ENCODE data around the gene LFNG.

Gene LFNG

DNA sequence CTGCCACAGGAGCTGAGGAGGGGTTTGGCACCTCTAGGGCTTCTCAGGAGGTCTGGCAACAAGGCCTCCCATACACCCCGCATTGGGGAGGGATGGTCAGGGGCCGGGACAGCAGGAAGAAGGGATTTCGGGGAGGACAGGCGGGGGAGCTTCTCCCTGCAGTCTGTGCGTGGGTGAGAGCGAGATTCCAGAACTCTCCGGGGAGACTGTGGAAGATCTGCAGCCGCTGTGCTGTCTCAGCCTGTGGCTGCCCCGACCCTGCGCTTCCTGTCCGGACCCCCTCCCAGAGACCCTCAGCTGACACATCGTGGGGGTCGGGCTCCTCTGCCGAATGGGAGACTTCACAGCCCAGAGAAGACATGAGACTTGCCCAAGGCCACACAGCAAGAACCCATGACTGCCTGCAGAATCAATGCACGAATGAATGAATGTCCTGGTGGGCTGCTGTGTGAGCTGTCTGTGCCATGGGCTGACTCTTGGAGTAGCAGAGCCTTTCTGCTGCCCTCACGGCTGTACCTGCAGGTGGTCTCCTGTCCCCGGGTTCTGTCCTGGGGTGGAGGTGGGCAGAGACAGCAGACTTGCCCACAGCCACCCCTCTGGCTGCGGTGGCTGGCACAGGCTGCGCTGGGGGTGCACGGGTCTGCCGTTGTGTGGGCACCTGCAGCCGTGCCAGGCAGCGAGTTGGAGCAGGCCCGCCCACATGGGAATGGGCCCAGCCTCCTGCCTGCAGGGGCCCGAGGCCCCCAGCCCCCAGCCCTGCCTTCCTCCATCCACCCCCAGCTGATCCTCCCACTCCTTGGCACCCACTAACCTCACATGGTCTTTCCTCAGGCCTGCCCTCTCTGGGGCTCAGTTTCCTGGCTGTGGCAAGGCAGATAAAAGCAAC, 16.3 kb upstream of the LFNG start:
- no CpG with 5 or more reads among the region's 25 CpGs for WGBS (ENCODE audit: extremely low coverage, insufficient coverage, low lambda C conversion rate)

DNA sequence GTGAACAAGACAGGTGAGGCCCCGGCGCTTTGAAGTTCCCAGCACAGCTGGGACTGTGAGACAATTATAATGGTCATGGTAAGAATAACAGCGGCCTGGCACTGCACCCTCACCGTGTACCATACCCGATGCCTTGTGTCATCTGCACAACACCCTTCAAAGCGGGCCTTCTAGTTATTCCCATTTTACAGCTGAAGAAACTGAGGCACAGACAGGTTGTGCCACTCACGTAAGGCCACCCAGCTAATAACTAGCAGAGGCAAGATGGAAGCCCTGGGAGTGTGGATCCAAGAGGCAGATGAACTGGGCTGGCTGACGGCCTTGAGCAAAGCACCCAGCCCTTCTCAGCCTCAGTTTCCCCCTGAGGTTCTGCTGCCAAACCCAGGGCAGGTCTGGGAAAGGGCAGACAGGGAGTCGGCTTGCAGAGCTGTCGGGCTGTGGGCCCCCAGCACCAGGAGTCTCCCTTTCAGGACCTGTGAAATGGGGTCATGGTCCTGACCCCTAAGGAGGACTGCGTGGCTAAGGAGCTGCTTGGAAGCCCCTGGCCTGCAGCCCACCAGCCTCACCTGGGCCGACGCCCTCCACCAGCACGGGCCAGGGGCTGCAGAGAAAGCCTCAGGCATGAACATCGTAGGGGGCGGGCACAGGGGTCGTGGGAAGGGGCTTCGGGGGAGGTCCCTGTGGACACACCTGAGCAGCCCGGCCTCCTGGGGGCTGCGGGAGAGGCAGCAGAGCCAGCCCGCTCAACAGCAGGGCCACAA, 15.3 kb upstream of the LFNG start:
- no peak overlapping the region for H2BK120ac ChIP-seq (ENCODE audit: low read depth, low read length)
- no peak overlapping the region for H3K4ac ChIP-seq (ENCODE audit: low read depth, low read length)
- H3K4me2 ChIP-seq (ENCODE audit: low read length): no peak overlapping the region
- H3K79me2 ChIP-seq (ENCODE audit: control insufficient read depth, insufficient read depth, low read length): no peaks in the 10 kb centered on the region
- H3K27ac ChIP-seq (ENCODE audit: low read depth, low read length): no peak overlapping the region
- no peaks in the 10 kb centered on the region for H3K4me1 ChIP-seq (ENCODE audit: control insufficient read depth, low read depth, low read length)
- DNase-seq: no peak
- H2BK5ac ChIP-seq (ENCODE audit: low read length): no peak overlapping the region
- no peak overlapping the region for H3K56ac ChIP-seq (ENCODE audit: low read length)
- H4K8ac ChIP-seq (ENCODE audit: low read depth, low read length): no peak overlapping the region
- H3K9ac ChIP-seq (ENCODE audit: low read length): no peak overlapping the region
- no peaks in the 10 kb centered on the region for H3K36me3 ChIP-seq (ENCODE audit: control insufficient read depth, insufficient read depth, low read length)
- H2AK5ac ChIP-seq (ENCODE audit: low read length): no peak overlapping the region
- H3K4me3 ChIP-seq (ENCODE audit: low read length): no peak overlapping the region
- H4K5ac ChIP-seq (ENCODE audit: low read length): no peak overlapping the region
- no peak overlapping the region for H3K18ac ChIP-seq (ENCODE audit: low read length)
- no peak overlapping the region for H3K23ac ChIP-seq (ENCODE audit: low read length)
- no peak overlapping the region for H2BK15ac ChIP-seq (replicated peaks; ENCODE audit: low read depth)
- no peaks in the 10 kb centered on the region for H3K79me1 ChIP-seq (ENCODE audit: low read length)
- no CpG with 5 or more reads among the region's 21 CpGs for WGBS (ENCODE audit: extremely low coverage, insufficient coverage, low lambda C conversion rate)
- no peaks in the 10 kb centered on the region for H3K27me3 ChIP-seq (ENCODE audit: insufficient read depth, low read length, poor library complexity)

More for the DNA sequence above, 16.3 kb upstream of the LFNG start:
- no peaks in the 10 kb centered on the region for H3K36me3 ChIP-seq (ENCODE audit: control insufficient read depth, insufficient read depth, low read length)
- H3K27me3 ChIP-seq (ENCODE audit: insufficient read depth, low read length, poor library complexity): no peaks in the 10 kb centered on the region
- H3K56ac ChIP-seq (ENCODE audit: low read length): no peak overlapping the region
- no peak overlapping the region for H3K4me2 ChIP-seq (ENCODE audit: low read length)
- no peak overlapping the region for H4K5ac ChIP-seq (ENCODE audit: low read length)
- H3K9ac ChIP-seq (ENCODE audit: low read length): no peak overlapping the region
- H3K27ac ChIP-seq (ENCODE audit: low read depth, low read length): no peak overlapping the region
- no peaks in the 10 kb centered on the region for H3K79me2 ChIP-seq (ENCODE audit: control insufficient read depth, insufficient read depth, low read length)
- no peak overlapping the region for H2BK5ac ChIP-seq (ENCODE audit: low read length)
- no peak overlapping the region for H4K8ac ChIP-seq (ENCODE audit: low read depth, low read length)
- no peaks in the 10 kb centered on the region for H3K79me1 ChIP-seq (ENCODE audit: low read length)
- H3K4me1 ChIP-seq (ENCODE audit: control insufficient read depth, low read depth, low read length): no peaks in the 10 kb centered on the region
- no peak overlapping the region for H3K4ac ChIP-seq (ENCODE audit: low read depth, low read length)
- no peak for DNase-seq
- no peak overlapping the region for H3K23ac ChIP-seq (ENCODE audit: low read length)
- no peak overlapping the region for H3K4me3 ChIP-seq (ENCODE audit: low read length)
- no peak overlapping the region for H2BK15ac ChIP-seq (replicated peaks; ENCODE audit: low read depth)
- no peak overlapping the region for H3K18ac ChIP-seq (ENCODE audit: low read length)
- H2AK5ac ChIP-seq (ENCODE audit: low read length): no peak overlapping the region
- no peak overlapping the region for H2BK120ac ChIP-seq (ENCODE audit: low read depth, low read length)

DNA sequence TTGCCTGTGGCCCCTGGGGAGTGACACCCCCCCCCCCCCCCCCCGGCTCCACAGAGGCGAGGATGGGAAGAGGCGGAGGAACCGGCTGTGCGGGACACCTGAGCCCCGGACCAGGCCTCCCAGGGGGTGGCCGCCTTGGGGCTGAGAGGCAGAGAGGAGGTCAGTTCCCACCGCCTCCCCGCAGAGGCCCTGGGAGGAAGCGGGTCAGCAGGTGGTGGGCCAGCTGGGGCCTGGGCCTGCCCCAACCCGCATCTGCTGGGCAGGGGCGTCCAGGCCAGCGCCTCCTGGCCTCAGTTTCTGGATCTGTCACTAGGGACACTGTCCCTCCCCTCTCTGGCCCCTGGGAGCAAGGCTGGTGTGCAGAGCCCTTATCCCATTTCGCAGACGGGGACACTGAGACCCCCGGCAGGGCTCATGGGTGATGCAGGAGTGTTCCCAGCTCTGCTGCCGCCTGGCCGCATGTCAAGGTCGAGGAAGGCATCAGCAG, 14.6 kb upstream of the LFNG start:
- H2BK15ac ChIP-seq (replicated peaks; ENCODE audit: low read depth): no peak overlapping the region

DNA sequence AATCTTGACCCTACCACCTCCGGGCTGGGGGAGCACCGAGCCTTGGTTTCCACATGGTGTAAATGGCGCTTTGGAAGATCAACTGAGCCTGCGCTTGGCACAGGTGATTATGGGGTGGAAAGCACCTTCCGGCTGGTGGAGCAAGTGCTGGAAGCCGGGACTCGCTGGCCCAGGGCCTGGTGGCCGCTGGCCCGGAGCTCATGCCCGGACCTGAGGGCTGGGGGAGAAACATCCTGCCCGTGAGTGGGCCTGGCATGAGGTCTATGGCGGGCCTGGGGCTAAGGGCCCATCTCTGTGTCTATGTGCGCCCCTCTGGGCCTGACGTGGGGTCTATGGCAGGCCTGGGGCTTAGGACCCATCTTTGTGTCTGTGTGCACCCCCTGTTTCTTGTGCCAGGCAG, 14.2 kb upstream of the LFNG start:
- Histone ChIP-seq H3K4me2 (ENCODE audit: low read length) (no peak overlapping the region), H2AK5ac (ENCODE audit: low read length) (no peak overlapping the region), H3K4me1 (ENCODE audit: control insufficient read depth, low read depth, low read length) (no peaks in the 10 kb centered on the region), H2BK15ac (replicated peaks; ENCODE audit: low read depth) (no peak overlapping the region), H2BK5ac (ENCODE audit: low read length) (no peak overlapping the region), H3K18ac (ENCODE audit: low read length) (no peak overlapping the region), H3K9ac (ENCODE audit: low read length) (no peak overlapping the region), H3K4ac (ENCODE audit: low read depth, low read length) (no peak overlapping the region), H2BK120ac (ENCODE audit: low read depth, low read length) (no peak overlapping the region), H3K79me2 (ENCODE audit: control insufficient read depth, insufficient read depth, low read length) (no peaks in the 10 kb centered on the region), H3K23ac (ENCODE audit: low read length) (no peak overlapping the region), H3K4me3 (ENCODE audit: low read length) (no peak overlapping the region), H3K27me3 (ENCODE audit: insufficient read depth, low read length, poor library complexity) (no peaks in the 10 kb centered on the region), H3K27ac (ENCODE audit: low read depth, low read length) (no peak overlapping the region), H4K5ac (ENCODE audit: low read length) (no peak overlapping the region), H3K56ac (ENCODE audit: low read length) (no peak overlapping the region), H3K79me1 (ENCODE audit: low read length) (no peaks in the 10 kb centered on the region), H4K8ac (ENCODE audit: low read depth, low read length) (no peak overlapping the region), H3K36me3 (ENCODE audit: control insufficient read depth, insufficient read depth, low read length) (no peaks in the 10 kb centered on the region)
- no CpG with 5 or more reads among the region's 14 CpGs for WGBS (ENCODE audit: extremely low coverage, insufficient coverage, low lambda C conversion rate)
- no peak for DNase-seq

More for the DNA sequence above, 14.6 kb upstream of the LFNG start:
- H4K5ac ChIP-seq (ENCODE audit: low read length): no peak overlapping the region
- H2BK5ac ChIP-seq (ENCODE audit: low read length): no peak overlapping the region
- H4K8ac ChIP-seq (ENCODE audit: low read depth, low read length): no peak overlapping the region
- no peaks in the 10 kb centered on the region for H3K79me1 ChIP-seq (ENCODE audit: low read length)
- H3K9ac ChIP-seq (ENCODE audit: low read length): no peak overlapping the region
- no peak overlapping the region for H3K4ac ChIP-seq (ENCODE audit: low read depth, low read length)
- no peaks in the 10 kb centered on the region for H3K4me1 ChIP-seq (ENCODE audit: control insufficient read depth, low read depth, low read length)
- H2BK120ac ChIP-seq (ENCODE audit: low read depth, low read length): no peak overlapping the region
- no peak for DNase-seq
- no peak overlapping the region for H3K27ac ChIP-seq (ENCODE audit: low read depth, low read length)
- H3K4me2 ChIP-seq (ENCODE audit: low read length): no peak overlapping the region
- no peaks in the 10 kb centered on the region for H3K27me3 ChIP-seq (ENCODE audit: insufficient read depth, low read length, poor library complexity)
- H3K18ac ChIP-seq (ENCODE audit: low read length): no peak overlapping the region
- H3K36me3 ChIP-seq (ENCODE audit: control insufficient read depth, insufficient read depth, low read length): no peaks in the 10 kb centered on the region
- WGBS (ENCODE audit: extremely low coverage, insufficient coverage, low lambda C conversion rate): no CpG with 5 or more reads among the region's 19 CpGs
- H2AK5ac ChIP-seq (ENCODE audit: low read length): no peak overlapping the region
- H3K56ac ChIP-seq (ENCODE audit: low read length): no peak overlapping the region
- no peak overlapping the region for H3K4me3 ChIP-seq (ENCODE audit: low read length)
- no peak overlapping the region for H3K23ac ChIP-seq (ENCODE audit: low read length)
- no peaks in the 10 kb centered on the region for H3K79me2 ChIP-seq (ENCODE audit: control insufficient read depth, insufficient read depth, low read length)

DNA sequence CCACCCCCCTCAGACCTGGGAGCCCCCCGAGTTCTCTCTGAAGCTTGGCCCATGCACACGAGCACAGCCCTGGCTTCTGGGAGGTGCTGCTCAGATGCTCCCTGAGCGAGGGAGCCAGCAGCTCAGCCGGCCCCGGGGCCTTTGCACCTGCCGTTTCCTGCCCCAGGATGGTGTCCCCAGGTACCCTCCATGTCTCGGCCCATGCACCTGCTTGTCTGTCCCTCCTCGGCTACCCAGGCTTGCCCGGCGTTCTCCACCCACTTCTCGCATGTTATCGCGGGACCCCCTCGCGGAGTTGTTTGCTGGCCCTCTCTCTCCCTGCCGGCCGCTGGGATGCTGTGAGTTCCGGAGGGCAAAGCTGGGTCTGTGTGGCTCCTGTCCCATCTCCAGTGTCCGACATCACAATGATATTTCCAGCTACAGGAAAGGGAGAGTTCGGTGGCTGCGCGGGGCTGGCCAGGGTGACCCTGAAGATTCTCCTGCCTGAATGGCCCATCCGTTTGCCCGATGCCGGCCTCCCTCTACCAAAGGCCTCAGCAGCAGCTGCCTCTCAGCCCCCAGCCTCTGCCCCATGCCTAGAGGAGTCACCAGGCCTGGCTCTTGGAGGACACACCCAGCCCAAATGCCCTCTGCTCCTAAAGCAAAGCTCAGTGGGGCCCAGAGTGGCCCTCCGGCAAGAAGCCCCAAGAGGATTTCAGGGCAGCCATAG, 12.2 kb upstream of the LFNG start:
- H3K4me1 ChIP-seq (ENCODE audit: control insufficient read depth, low read depth, low read length): no peaks in the 10 kb centered on the region
- H2BK5ac ChIP-seq (ENCODE audit: low read length): no peak overlapping the region
- H4K8ac ChIP-seq (ENCODE audit: low read depth, low read length): no peak overlapping the region
- H3K79me1 ChIP-seq (ENCODE audit: low read length): no peaks in the 10 kb centered on the region
- H3K56ac ChIP-seq (ENCODE audit: low read length): no peak overlapping the region
- no peak overlapping the region for H3K23ac ChIP-seq (ENCODE audit: low read length)
- no CpG with 5 or more reads among the region's 26 CpGs for WGBS (ENCODE audit: extremely low coverage, insufficient coverage, low lambda C conversion rate)
- no peak overlapping the region for H3K27ac ChIP-seq (ENCODE audit: low read depth, low read length)
- H2AK5ac ChIP-seq (ENCODE audit: low read length): no peak overlapping the region
- no peak overlapping the region for H2BK120ac ChIP-seq (ENCODE audit: low read depth, low read length)
- H3K36me3 ChIP-seq (ENCODE audit: control insufficient read depth, insufficient read depth, low read length): no peaks in the 10 kb centered on the region
- no peaks in the 10 kb centered on the region for H3K79me2 ChIP-seq (ENCODE audit: control insufficient read depth, insufficient read depth, low read length)
- H3K4me3 ChIP-seq (ENCODE audit: low read length): no peak overlapping the region
- no peak for DNase-seq
- no peak overlapping the region for H4K5ac ChIP-seq (ENCODE audit: low read length)
- H3K27me3 ChIP-seq (ENCODE audit: insufficient read depth, low read length, poor library complexity): no peaks in the 10 kb centered on the region
- H3K9ac ChIP-seq (ENCODE audit: low read length): no peak overlapping the region
- H3K4me2 ChIP-seq (ENCODE audit: low read length): no peak overlapping the region
- H3K18ac ChIP-seq (ENCODE audit: low read length): no peak overlapping the region
- no peak overlapping the region for H2BK15ac ChIP-seq (replicated peaks; ENCODE audit: low read depth)
- no peak overlapping the region for H3K4ac ChIP-seq (ENCODE audit: low read depth, low read length)
